Prostate gland (tissue), 2 donors: ENCODE data around the gene CGN. TPM values are rescaled to one million over a fixed set of nuclear protein-coding genes. Genes with fewer than 3 reads are reported as not detected.

ENCODE experiments used
- DNase-seq: peaks from one replicate; pipeline ENCODE4 v3.0.0-alpha.2; 2019; ENCODE audit warnings: low spot score
- H3K27ac ChIP-seq, 2 donors: fragments of 200-600 bp; sonication (generic); 2 replicates each; pipeline ENCODE4 v1.5.1; 2017 to 2019
- H3K27me3 ChIP-seq: fragments of 200-600 bp; sonication (generic); replicated peaks from 2 replicates; pipeline ENCODE4 v1.5.1; 2019; ENCODE audit not compliant: insufficient read depth
- H3K36me3 ChIP-seq, 2 donors: fragments of 200-600 bp; sonication (generic); 1 replicate in 1 of 2; 2 replicates in 1 of 2; pipeline versions ENCODE4 v1.5.1 to v1.8.1; 2017 to 2019
- H3K4me1 ChIP-seq: fragments of 200-600 bp; sonication (generic); replicated peaks from 2 replicates; pipeline ENCODE4 v1.5.1; 2019
- H3K4me3 ChIP-seq, 2 donors: fragments of 200-600 bp; sonication (generic); 2 replicates each; pipeline ENCODE4 v1.5.1; 2017 to 2019
- H3K9me3 ChIP-seq: fragments of 200-600 bp; sonication (generic); 2 replicates; pipeline ENCODE4 v1.5.1; 2017
- POLR2A ChIP-seq: fragments of 450-650 bp; IDR thresholded peaks from one replicate; pipeline ENCODE4 v1.6.1; 2016; ENCODE audit warnings: antibody characterized with exemption, mild to moderate bottlenecking
- POLR2AphosphoS5 ChIP-seq: sonication (generic); formaldehyde crosslinking; IDR thresholded peaks from one replicate; pipeline ENCODE4 v1.6.1; 2017; ENCODE audit warnings: antibody characterized with exemption
- WGBS: methylation state at CpG from one replicate; pipeline ENCODE4 v1.1.5; 2018; 5-methylcytosine and 5-hydroxymethylcytosine counted together
- intact Hi-C: fragments of 100-400 bp; cut with DNase I; formaldehyde crosslinking; loops from one replicate; pipeline ENCODE4 v1.14.2; 2022
- microRNA counts, 2 donors: library from miRNA; unstranded; fragments of <30 nt; microRNA quantifications; one replicate each; lab custom pipeline; 2016 to 2017
- microRNA-seq: library from miRNA; unstranded; fragments of <30 nt; microRNA quantifications from one replicate; pipeline ENCODE4, GENCODE V29; 2016
- small RNA-seq, 2 donors: library from RNA; depleted of rRNA; stranded (forward); fragments of <200 nt; gene quantifications; one replicate each; pipeline ENCODE3, GENCODE V24; 2016
- total RNA-seq, 2 donors: library from RNA; depleted of rRNA; stranded (reverse); fragments of >200 nt; gene quantifications; one replicate each; pipeline ENCODE4 v1.1.0, GENCODE V29; 2016
- TF ChIP-seq, protein P1 (sequence below), 4 experiments: fragments of 200-600 bp in 2 of 4; fragments of 450-650 bp in 2 of 4; sonication (generic) in 2 of 4; IDR thresholded peaks; 1 replicate in 3 of 4; 2 replicates in 1 of 4; pipeline ENCODE4 v1.5.1; 2016 to 2019; ENCODE audit warnings: antibody characterized with exemption in 4 of 4, mild to moderate bottlenecking in 2 of 4, moderate library complexity in 2 of 4

Gene CGN
- total RNA-seq, 2 donors from 2014 or later = 23.2 to 37.5 TPM

DNA sequence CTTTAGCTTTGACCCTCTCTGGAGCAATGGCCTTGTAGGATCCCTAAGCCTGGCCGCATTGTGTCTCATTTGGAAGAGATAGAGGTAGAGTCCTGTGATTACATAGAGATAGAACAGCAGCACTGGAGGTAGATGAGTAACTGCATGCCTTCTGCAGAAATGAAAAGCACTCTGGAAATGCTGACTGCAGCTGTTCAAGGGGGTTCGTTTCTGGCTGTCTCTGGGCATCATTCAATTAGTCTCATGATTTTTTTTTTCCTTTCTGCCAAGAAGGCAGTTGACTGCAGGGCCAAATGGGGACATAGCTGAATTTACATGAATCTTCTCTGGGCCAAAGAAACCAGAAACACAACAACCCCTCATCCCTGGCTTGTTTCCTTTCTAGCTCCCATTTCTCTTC, 72.6 kb downstream of the CGN start:
- no peaks in the 10 kb centered on the region for H3K4me1 ChIP-seq
- intact Hi-C loops = no loop called here
- DNase-seq = no peak
- TF ChIP-seq, protein P1, sequence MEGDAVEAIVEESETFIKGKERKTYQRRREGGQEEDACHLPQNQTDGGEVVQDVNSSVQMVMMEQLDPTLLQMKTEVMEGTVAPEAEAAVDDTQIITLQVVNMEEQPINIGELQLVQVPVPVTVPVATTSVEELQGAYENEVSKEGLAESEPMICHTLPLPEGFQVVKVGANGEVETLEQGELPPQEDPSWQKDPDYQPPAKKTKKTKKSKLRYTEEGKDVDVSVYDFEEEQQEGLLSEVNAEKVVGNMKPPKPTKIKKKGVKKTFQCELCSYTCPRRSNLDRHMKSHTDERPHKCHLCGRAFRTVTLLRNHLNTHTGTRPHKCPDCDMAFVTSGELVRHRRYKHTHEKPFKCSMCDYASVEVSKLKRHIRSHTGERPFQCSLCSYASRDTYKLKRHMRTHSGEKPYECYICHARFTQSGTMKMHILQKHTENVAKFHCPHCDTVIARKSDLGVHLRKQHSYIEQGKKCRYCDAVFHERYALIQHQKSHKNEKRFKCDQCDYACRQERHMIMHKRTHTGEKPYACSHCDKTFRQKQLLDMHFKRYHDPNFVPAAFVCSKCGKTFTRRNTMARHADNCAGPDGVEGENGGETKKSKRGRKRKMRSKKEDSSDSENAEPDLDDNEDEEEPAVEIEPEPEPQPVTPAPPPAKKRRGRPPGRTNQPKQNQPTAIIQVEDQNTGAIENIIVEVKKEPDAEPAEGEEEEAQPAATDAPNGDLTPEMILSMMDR (IDR thresholded peaks at IDR 0.05) = no peak
- TF ChIP-seq POLR2A = no peak
- no peak for TF ChIP-seq POLR2AphosphoS5
- no peak overlapping the region for H3K27ac ChIP-seq
- H3K4me3 ChIP-seq = no peak overlapping the region
- no peaks in the 10 kb centered on the region for H3K36me3 ChIP-seq
- no peaks in the 10 kb centered on the region for H3K9me3 ChIP-seq
- 58% methylated on average over 2 of the region's 2 CpGs for WGBS
- H3K27me3 ChIP-seq = no peaks in the 10 kb centered on the region

DNA sequence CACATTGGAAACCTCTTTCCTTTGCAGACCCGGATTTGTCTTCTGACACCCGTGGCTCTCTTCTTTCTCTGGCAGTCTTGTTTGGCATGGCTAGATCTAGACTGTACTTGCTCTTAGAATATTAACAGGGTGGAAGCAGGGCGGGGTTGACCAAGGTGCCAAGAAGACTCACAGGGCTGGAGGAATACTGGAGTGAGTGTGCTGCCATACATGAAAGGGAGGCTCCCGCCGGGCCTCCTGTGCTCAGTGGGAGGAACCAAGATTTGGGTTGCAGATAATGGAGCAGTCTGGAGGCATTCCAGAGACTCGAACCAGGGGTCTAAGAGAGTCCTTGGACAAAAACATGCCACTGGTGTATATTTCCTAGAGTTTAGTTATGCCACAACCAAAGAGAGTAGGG, 73.1 kb downstream of the CGN start:
- no peak overlapping the region for H3K27ac ChIP-seq
- TF ChIP-seq POLR2AphosphoS5 (no peak), POLR2A (no peak)
- TF ChIP-seq, protein P1 (IDR thresholded peaks at IDR 0.05) = no peak
- DNase-seq = peak; percentile 25
- H3K4me1 ChIP-seq = no peaks in the 10 kb centered on the region
- H3K27me3 ChIP-seq = no peaks in the 10 kb centered on the region
- intact Hi-C loops = no loop called here
- no peaks in the 10 kb centered on the region for H3K9me3 ChIP-seq
- 40% methylated on average over 6 of the region's 6 CpGs for WGBS
- no peaks in the 10 kb centered on the region for H3K36me3 ChIP-seq
- H3K4me3 ChIP-seq = no peak overlapping the region

DNA sequence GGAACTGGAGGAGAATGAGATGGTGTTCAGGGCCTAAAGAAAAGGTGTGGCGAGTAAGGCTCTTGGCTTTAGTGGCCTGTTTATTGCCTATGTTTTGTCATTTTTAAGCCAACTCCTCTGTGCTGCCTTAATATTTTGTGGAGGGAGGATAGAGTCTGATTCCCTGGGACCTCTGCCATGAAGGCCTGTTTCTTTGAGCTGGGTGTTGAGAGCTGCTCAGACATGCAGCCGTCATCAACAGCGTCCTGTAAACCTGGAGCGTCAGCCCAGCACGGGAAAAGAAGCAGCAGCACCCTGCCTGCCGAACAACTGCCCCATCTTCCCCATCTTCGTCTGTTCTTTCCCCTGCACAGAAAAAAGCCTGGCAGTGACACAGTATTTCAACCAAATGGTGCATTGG, 73.6 kb downstream of the CGN start:
- Histone ChIP-seq H3K27ac (no peak overlapping the region), H3K9me3 (no peaks in the 10 kb centered on the region), H3K4me1 (no peaks in the 10 kb centered on the region), H3K4me3 (no peak overlapping the region), H3K27me3 (no peaks in the 10 kb centered on the region), H3K36me3 (no peaks in the 10 kb centered on the region)
- WGBS = 24% methylated on average over 7 of the region's 7 CpGs
- DNase-seq = peak; percentile 31
- TF ChIP-seq POLR2AphosphoS5 (no peak), POLR2A (no peak)
- TF ChIP-seq, protein P1 (IDR thresholded peaks at IDR 0.05) = no peak
- intact Hi-C loops = no loop called here

DNA sequence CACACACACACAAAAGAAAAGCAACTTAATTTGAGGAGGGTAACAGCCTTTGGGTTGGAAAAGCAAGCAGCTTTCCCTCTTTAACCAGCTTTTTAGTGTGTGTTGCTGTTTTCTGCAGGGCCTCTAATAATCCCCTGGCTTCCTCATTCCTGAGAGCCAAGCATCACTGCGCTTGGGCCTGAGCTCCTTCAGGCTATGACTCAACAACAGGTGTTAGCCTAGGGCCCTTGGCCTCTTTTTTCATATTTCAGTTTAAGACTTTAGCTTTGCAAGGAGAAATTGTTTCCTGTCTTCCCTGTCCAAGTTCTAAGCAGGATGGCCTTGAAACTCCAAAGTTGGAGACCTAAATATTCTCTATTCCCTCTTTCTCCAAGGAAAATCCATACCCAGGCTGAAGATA, 74.4 kb downstream of the CGN start:
- no peak overlapping the region for H3K27ac ChIP-seq
- H3K36me3 ChIP-seq = no peaks in the 10 kb centered on the region
- no peak for TF ChIP-seq POLR2AphosphoS5
- TF ChIP-seq, protein P1 (IDR thresholded peaks at IDR 0.05) = no peak
- no peak for TF ChIP-seq POLR2A
- intact Hi-C loops = no loop called here
- no peak overlapping the region for H3K4me3 ChIP-seq
- no peaks in the 10 kb centered on the region for H3K27me3 ChIP-seq
- no peaks in the 10 kb centered on the region for H3K4me1 ChIP-seq
- no peak for DNase-seq
- H3K9me3 ChIP-seq = no peaks in the 10 kb centered on the region
- WGBS = 0% methylated on average over 1 of the region's 1 CpG

MicroRNAs encoded within 50 kb of the gene (microRNA counts, 767-probe panel; counts per million panel counts)
- 1,866 to 1,935 counts per million in 2 donors for microRNA hsa-miR-554 (lab: Ali Mortazavi, UCI)

Small RNAs within 50 kb of the gene (microRNA-seq; reads per million reads assigned to microRNA genes)
- gene MIR554 = not detected

Small RNAs within 50 kb of the gene (small RNA-seq; reads per million reads assigned to genes)
- gene MIR554 (0 reads per million in 2 donors), gene RF00405 (0 reads per million in 2 donors)

Other genes starting within 250 kb of the CGN start
- 10 to 100 TPM; 30.1 to 46.4 TPM for gene ZNF687, start 229.1 kb upstream of the CGN start, total RNA-seq
- gene PI4KB, start 184.0 kb upstream of the CGN start, total RNA-seq = 10 to 100 TPM; 60.7 to 91.9 TPM
- gene RFX5, start 164.1 kb upstream of the CGN start, total RNA-seq = 10 to 100 TPM; 25.5 to 27.2 TPM
- 100 to 1,000 TPM; 104 to 108 TPM for gene SELENBP1, start 138.7 kb upstream of the CGN start, total RNA-seq
- gene PSMB4, start 111.8 kb upstream of the CGN start, total RNA-seq = 100 to 1,000 TPM; 229 to 275 TPM
- gene POGZ, start 51.9 kb upstream of the CGN start, total RNA-seq = 100 to 1,000 TPM in 1 of 2 donors, 10 to 100 TPM in 1; 34.5 to 126 TPM
- gene TUFT1, start 28.9 kb downstream of the CGN start, total RNA-seq = 10 to 100 TPM; 15.2 to 29.0 TPM
- 10 to 100 TPM; 24.1 to 38.4 TPM for gene SNX27, start 100.7 kb downstream of the CGN start, total RNA-seq
- under 1 TPM in 1 of 2 donors, not detected in 1; 0.34 TPM for gene CELF3, start 205.4 kb downstream of the CGN start, total RNA-seq
- 1 to 10 TPM in 1 of 2 donors, not detected in 1; 7.8 TPM for gene RIIAD1, start 210.1 kb downstream of the CGN start, total RNA-seq